Suprapubic skin (tissue), 4 donors: ENCODE measurements around the gene OSGIN1. TPM values are rescaled to one million over a fixed set of nuclear protein-coding genes. Genes with fewer than 3 reads are reported as not detected.

Source experiments
- DNase-seq, 2 donors: peaks; one replicate each; pipeline ENCODE4 v3.0.0-alpha.2; 2019; ENCODE audit warnings: low spot score in 2 of 2
- H3K27ac ChIP-seq: fragments of 200-600 bp; sonication (generic); one replicate; pipeline ENCODE4 v1.5.1; 2019
- H3K27me3 ChIP-seq: fragments of 200-600 bp; sonication (generic); one replicate; pipeline ENCODE4 v1.5.1; 2019
- H3K36me3 ChIP-seq: fragments of 200-600 bp; sonication (generic); one replicate; pipeline ENCODE4 v1.5.1; 2019
- H3K4me1 ChIP-seq: fragments of 200-600 bp; sonication (generic); one replicate; pipeline ENCODE4 v1.5.1; 2019
- H3K4me3 ChIP-seq: fragments of 200-600 bp; sonication (generic); one replicate; pipeline ENCODE4 v1.5.1; 2019; ENCODE audit warnings: mild to moderate bottlenecking
- H3K9me3 ChIP-seq: fragments of 200-600 bp; sonication (generic); one replicate; pipeline ENCODE4 v1.5.1; 2019
- CTCF ChIP-seq, 2 donors: fragments of 200-600 bp in 1 of 2; fragments of 450-650 bp in 1 of 2; sonication (generic) in 1 of 2; IDR thresholded peaks; one replicate each; pipeline ENCODE4 v1.5.1; 2016 to 2019; ENCODE audit warnings: antibody characterized with exemption in 2 of 2, mild to moderate bottlenecking in 1 of 2, moderate library complexity in 1 of 2
- EP300 ChIP-seq: sonication (generic); formaldehyde crosslinking; IDR thresholded peaks from one replicate; pipeline ENCODE4 v1.6.1; 2017; ENCODE audit warnings: antibody characterized with exemption
- POLR2A ChIP-seq, 2 donors: fragments of 450-650 bp; IDR thresholded peaks; one replicate each; pipeline ENCODE4 v1.6.1; 2017; ENCODE audit warnings: antibody characterized with exemption in 2 of 2, mild to moderate bottlenecking in 2 of 2, moderate library complexity in 2 of 2
- POLR2AphosphoS5 ChIP-seq, 3 donors: sonication (generic); formaldehyde crosslinking; IDR thresholded peaks; one replicate each; pipeline ENCODE4 v1.6.1; 2017; ENCODE audit warnings: antibody characterized with exemption in 3 of 3
- WGBS: methylation state at CpG from one replicate; pipeline ENCODE4 v1.1.5; 2018; 5-methylcytosine and 5-hydroxymethylcytosine counted together
- total RNA-seq, 4 donors: library from RNA; depleted of rRNA; stranded (reverse); fragments of >200 nt; gene quantifications; one replicate each; pipeline ENCODE4 v1.1.0, GENCODE V29; 2016

OSGIN1 gene
- total RNA-seq, 4 donors from 2014 or later, result 1.0 to 2.2 (median 1.5) TPM

GRCh38 chr16:83965444-83966152 is 12.6 kb downstream of the OSGIN1 start:
- Histone ChIP-seq H3K9me3 (no peaks in the 10 kb centered on the region), H3K27ac (no peak overlapping the region), H3K4me3 (no peak overlapping the region), H3K27me3 (peaks cover 21% of the 10 kb centered on the region), H3K4me1 (peaks cover 8% of the 10 kb centered on the region), H3K36me3 (peaks cover 47% of the 10 kb centered on the region)
- TF ChIP-seq POLR2A (IDR thresholded peaks at IDR 0.05) (no peak), POLR2AphosphoS5 (IDR thresholded peaks at IDR 0.05) (no peak), CTCF (IDR thresholded peaks at IDR 0.05) (no peak), EP300 (no peak)
- no peak for DNase-seq
- 95% methylated on average over 24 of the region's 36 CpGs for WGBS

- Histone ChIP-seq H3K4me1 (peaks cover 8% of the 10 kb centered on the region), H3K9me3 (no peaks in the 10 kb centered on the region), H3K4me3 (no peak overlapping the region), H3K27me3 (peaks cover 21% of the 10 kb centered on the region), H3K36me3 (peaks cover 41% of the 10 kb centered on the region), H3K27ac (no peak overlapping the region)
- WGBS, result 93% methylated on average over 12 of the region's 13 CpGs
- TF ChIP-seq CTCF (IDR thresholded peaks at IDR 0.05) (no peak), POLR2AphosphoS5 (IDR thresholded peaks at IDR 0.05) (no peak), EP300 (no peak), POLR2A (IDR thresholded peaks at IDR 0.05) (no peak)
- DNase-seq, result peak in 1 of 2 donors; percentile 21
These were observed 13.2 kb downstream of the OSGIN1 start for GRCh38 chr16:83966153-83966696.

- no peak overlapping the region for H3K4me3 ChIP-seq
- peaks cover 8% of the 10 kb centered on the region for H3K4me1 ChIP-seq
- DNase-seq, result peak in 1 of 2 donors; percentile 17
- peaks cover 21% of the 10 kb centered on the region for H3K27me3 ChIP-seq
- TF ChIP-seq POLR2AphosphoS5 (IDR thresholded peaks at IDR 0.05), result no peak
- TF ChIP-seq EP300, result no peak
- no peak for TF ChIP-seq POLR2A (IDR thresholded peaks at IDR 0.05)
- no peak for TF ChIP-seq CTCF (IDR thresholded peaks at IDR 0.05)
- no peak overlapping the region for H3K27ac ChIP-seq
- H3K36me3 ChIP-seq, result peaks cover 32% of the 10 kb centered on the region
- no peaks in the 10 kb centered on the region for H3K9me3 ChIP-seq
- 54% methylated on average over 2 of the region's 2 CpGs for WGBS
These were observed 14.1 kb downstream of the OSGIN1 start for GRCh38 chr16:83967091-83967490.

- 27% methylated on average over 14 of the region's 35 CpGs for WGBS
- peak in 1 of 2 donors; percentile 59 for DNase-seq
- H3K4me3 ChIP-seq, result peak within 1 kb of the TSS; percentile 45
These were observed 14.8 kb downstream of the OSGIN1 start, which contains the start of gene NECAB2 for GRCh38 chr16:83967838-83968305. Gene NECAB2, plus strand, starts transcription at chr16:83968244. Its CDS starts 405 bp downstream, at chr16:83968649.

More at GRCh38 chr16:83967838-83968305, 14.8 kb downstream of the OSGIN1 start, which contains the start of gene NECAB2:
- peaks cover 25% of the 10 kb centered on the region for H3K36me3 ChIP-seq
- TF ChIP-seq POLR2A (IDR thresholded peaks at IDR 0.05), result no peak
- peak; percentile 7 to 65 for TF ChIP-seq CTCF (IDR thresholded peaks at IDR 0.05)
- H3K9me3 ChIP-seq, result no peaks in the 10 kb centered on the region
- H3K27ac ChIP-seq, result no peak within 1 kb of the TSS
- H3K27me3 ChIP-seq, result peaks cover 21% of the 10 kb centered on the region
- peaks cover 8% of the 10 kb centered on the region for H3K4me1 ChIP-seq
